SK-N-SH treated with all-trans-retinoic acid at 6 μM for 48 hours (cell line): ENCODE measurements around the gene UBE2G1.

Source experiments
- ATAC-seq: fragments of 200-7000 bp; cut with Tn5 transposase; 3 replicates; pipeline ENCODE4 v1.9.1; 2020; ENCODE audit warnings: mild to moderate bottlenecking, moderate library complexity
- BACH2 ChIP-seq: fragments of 250-450 bp; sonication (Bioruptor Pico); IDR thresholded peaks from 2 replicates; pipeline ENCODE4 v1.9.0; 2021; ENCODE audit warnings: mild to moderate bottlenecking, borderline replicate concordance
- ESRRG ChIP-seq: fragments of 250-450 bp; sonication (Bioruptor Pico); IDR thresholded peaks from 2 replicates; pipeline ENCODE4 v1.6.1; 2021; ENCODE audit warnings: mild to moderate bottlenecking
- GLIS3 ChIP-seq: fragments of 250-450 bp; sonication (Bioruptor Pico); IDR thresholded peaks from 2 replicates; pipeline ENCODE4 v1.5.0; 2020; ENCODE audit warnings: mild to moderate bottlenecking, moderate library complexity
- ISL1 ChIP-seq: fragments of 250-450 bp; sonication (Bioruptor Pico); IDR thresholded peaks from 2 replicates; pipeline ENCODE4 v2.1.2; 2022; ENCODE audit warnings: mild to moderate bottlenecking, moderate library complexity
- OSR1 ChIP-seq: fragments of 250-450 bp; sonication (Bioruptor Pico); IDR thresholded peaks from 2 replicates; pipeline ENCODE4 v1.8.0; 2022; ENCODE audit warnings: moderate library complexity, mild to moderate bottlenecking, inconsistent platforms
- PPARA ChIP-seq: fragments of 250-450 bp; sonication (Bioruptor Pico); IDR thresholded peaks from 2 replicates; pipeline ENCODE4 v1.5.0; 2020; ENCODE audit warnings: mild to moderate bottlenecking, borderline replicate concordance
- RARB ChIP-seq: fragments of 250-450 bp; sonication (Bioruptor Pico); IDR thresholded peaks from 2 replicates; pipeline ENCODE4 v1.8.0; 2021; ENCODE audit warnings: mild to moderate bottlenecking, moderate library complexity
- SNAI2 ChIP-seq: fragments of 250-450 bp; sonication (Bioruptor Pico); IDR thresholded peaks from 2 replicates; pipeline ENCODE4 v1.5.0; 2020; ENCODE audit warnings: mild to moderate bottlenecking, moderate library complexity
- ZC3H10 ChIP-seq: fragments of 250-450 bp; sonication (Bioruptor Pico); IDR thresholded peaks from 2 replicates; pipeline ENCODE4 v1.5.1; 2021; ENCODE audit warnings: mild to moderate bottlenecking, moderate library complexity
- ZFP30 ChIP-seq: fragments of 450-650 bp; formaldehyde crosslinking; IDR thresholded peaks from 2 replicates; pipeline ENCODE4 v1.5.0; 2022; ENCODE audit warnings: mild to moderate bottlenecking, moderate library complexity
- ZNF565 ChIP-seq: fragments of 450-650 bp; formaldehyde crosslinking; conservative IDR thresholded peaks from 2 replicates; pipeline ENCODE4 v1.5.0; 2020; ENCODE audit warnings: low read depth, mild to moderate bottlenecking, moderate library complexity
- ZNF70 ChIP-seq: fragments of 450-650 bp; formaldehyde crosslinking; IDR thresholded peaks from 2 replicates; pipeline ENCODE4 v1.5.0; 2020; ENCODE audit warnings: mild to moderate bottlenecking, moderate library complexity
- ZNF8 ChIP-seq: fragments of 450-650 bp; formaldehyde crosslinking; IDR thresholded peaks from 2 replicates; pipeline ENCODE4 v1.5.0; 2020; ENCODE audit warnings: mild to moderate bottlenecking, moderate library complexity
- TF ChIP-seq, protein P1 (sequence below): fragments of 250-450 bp; sonication (Bioruptor Pico); IDR thresholded peaks from 2 replicates; pipeline ENCODE4 v1.5.1; 2021; ENCODE audit warnings: mild to moderate bottlenecking, moderate library complexity
- TF ChIP-seq, protein P2 (sequence below): fragments of 250-450 bp; sonication (Bioruptor Pico); IDR thresholded peaks from 2 replicates; pipeline ENCODE4 v1.8.0; 2020; ENCODE audit warnings: mild to moderate bottlenecking, moderate library complexity, borderline replicate concordance
- TF ChIP-seq, protein P3 (sequence below): fragments of 250-450 bp; sonication (Bioruptor Pico); IDR thresholded peaks from 2 replicates; pipeline ENCODE4 v1.8.0; 2021; ENCODE audit warnings: low read depth, mild to moderate bottlenecking, moderate library complexity, borderline replicate concordance
- TF ChIP-seq, protein P4 (sequence below): fragments of 250-450 bp; sonication (Bioruptor Pico); IDR thresholded peaks from 2 replicates; pipeline ENCODE4 v1.5.1; 2020; ENCODE audit warnings: low read depth, mild to moderate bottlenecking, moderate library complexity
- TF ChIP-seq, protein P5 (sequence below): fragments of 250-450 bp; sonication (Bioruptor Pico); IDR thresholded peaks from 2 replicates; pipeline ENCODE4 v1.5.0; 2020; ENCODE audit warnings: mild to moderate bottlenecking, moderate library complexity

The UBE2G1 gene

DNA sequence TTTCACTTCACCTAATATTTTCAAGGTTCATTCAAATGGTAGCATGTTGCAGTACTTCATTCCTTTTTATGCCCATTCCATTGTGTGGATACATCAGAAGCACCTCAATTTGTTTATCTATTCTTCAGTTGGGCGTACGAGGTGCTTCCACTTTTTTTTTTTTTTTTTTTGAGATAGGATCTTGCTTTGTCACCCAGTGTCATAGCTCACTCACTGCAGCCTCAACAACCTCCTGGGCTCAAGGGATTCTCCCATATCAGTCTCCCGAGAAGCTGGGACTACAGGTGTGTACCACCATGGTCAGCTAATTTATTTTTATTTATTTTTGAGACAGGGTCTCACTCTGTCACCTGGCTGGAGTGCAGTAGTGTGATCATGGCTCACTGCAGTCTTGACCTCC, 44.7 kb upstream of the UBE2G1 start (continued):
- TF ChIP-seq, protein P1, sequence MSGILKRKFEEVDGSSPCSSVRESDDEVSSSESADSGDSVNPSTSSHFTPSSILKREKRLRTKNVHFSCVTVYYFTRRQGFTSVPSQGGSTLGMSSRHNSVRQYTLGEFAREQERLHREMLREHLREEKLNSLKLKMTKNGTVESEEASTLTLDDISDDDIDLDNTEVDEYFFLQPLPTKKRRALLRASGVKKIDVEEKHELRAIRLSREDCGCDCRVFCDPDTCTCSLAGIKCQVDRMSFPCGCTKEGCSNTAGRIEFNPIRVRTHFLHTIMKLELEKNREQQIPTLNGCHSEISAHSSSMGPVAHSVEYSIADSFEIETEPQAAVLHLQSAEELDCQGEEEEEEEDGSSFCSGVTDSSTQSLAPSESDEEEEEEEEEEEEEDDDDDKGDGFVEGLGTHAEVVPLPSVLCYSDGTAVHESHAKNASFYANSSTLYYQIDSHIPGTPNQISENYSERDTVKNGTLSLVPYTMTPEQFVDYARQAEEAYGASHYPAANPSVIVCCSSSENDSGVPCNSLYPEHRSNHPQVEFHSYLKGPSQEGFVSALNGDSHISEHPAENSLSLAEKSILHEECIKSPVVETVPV (CRISPR knock-in tag), result no peak
- TF ChIP-seq, all 23 proteins: peak for 0

DNA sequence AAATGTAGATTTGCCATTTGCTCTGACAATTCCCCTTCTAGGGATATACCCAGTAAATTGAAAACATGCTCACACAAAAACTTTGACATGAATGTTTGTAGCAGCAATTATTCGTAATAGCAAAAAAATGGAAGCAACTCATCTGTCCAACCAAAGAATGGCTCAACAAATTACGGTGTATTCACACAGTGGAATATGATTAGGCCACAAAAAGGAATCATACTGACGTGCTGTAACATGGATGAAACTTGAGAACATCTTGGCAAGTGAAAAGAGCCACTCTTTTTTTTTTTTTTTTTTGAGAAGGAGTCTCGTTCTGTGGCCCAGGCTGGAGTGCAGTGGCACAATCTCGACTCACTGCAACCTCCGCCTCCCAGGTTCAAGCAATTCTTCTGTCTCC, 43.2 kb upstream of the UBE2G1 start:
- ATAC-seq, result no peak
- TF ChIP-seq BACH2 (CRISPR knock-in tag), result no peak
- TF ChIP-seq ZNF565 (CRISPR knock-in tag), result no peak
- no peak for TF ChIP-seq ESRRG (CRISPR knock-in tag)
- TF ChIP-seq ZNF8 (CRISPR knock-in tag), result no peak
- TF ChIP-seq, protein P2, sequence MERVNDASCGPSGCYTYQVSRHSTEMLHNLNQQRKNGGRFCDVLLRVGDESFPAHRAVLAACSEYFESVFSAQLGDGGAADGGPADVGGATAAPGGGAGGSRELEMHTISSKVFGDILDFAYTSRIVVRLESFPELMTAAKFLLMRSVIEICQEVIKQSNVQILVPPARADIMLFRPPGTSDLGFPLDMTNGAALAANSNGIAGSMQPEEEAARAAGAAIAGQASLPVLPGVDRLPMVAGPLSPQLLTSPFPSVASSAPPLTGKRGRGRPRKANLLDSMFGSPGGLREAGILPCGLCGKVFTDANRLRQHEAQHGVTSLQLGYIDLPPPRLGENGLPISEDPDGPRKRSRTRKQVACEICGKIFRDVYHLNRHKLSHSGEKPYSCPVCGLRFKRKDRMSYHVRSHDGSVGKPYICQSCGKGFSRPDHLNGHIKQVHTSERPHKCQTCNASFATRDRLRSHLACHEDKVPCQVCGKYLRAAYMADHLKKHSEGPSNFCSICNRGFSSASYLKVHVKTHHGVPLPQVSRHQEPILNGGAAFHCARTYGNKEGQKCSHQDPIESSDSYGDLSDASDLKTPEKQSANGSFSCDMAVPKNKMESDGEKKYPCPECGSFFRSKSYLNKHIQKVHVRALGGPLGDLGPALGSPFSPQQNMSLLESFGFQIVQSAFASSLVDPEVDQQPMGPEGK (CRISPR knock-in tag), result no peak
- no peak for TF ChIP-seq ZNF70 (CRISPR knock-in tag)
- no peak for TF ChIP-seq ZFP30 (CRISPR knock-in tag)
- TF ChIP-seq, protein P3, sequence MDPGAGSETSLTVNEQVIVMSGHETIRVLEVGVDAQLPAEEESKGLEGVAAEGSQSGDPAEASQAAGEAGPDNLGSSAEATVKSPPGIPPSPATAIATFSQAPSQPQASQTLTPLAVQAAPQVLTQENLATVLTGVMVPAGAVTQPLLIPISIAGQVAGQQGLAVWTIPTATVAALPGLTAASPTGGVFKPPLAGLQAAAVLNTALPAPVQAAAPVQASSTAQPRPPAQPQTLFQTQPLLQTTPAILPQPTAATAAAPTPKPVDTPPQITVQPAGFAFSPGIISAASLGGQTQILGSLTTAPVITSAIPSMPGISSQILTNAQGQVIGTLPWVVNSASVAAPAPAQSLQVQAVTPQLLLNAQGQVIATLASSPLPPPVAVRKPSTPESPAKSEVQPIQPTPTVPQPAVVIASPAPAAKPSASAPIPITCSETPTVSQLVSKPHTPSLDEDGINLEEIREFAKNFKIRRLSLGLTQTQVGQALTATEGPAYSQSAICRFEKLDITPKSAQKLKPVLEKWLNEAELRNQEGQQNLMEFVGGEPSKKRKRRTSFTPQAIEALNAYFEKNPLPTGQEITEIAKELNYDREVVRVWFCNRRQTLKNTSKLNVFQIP (CRISPR knock-in tag), result no peak
- no peak for TF ChIP-seq SNAI2
- TF ChIP-seq, protein P4, sequence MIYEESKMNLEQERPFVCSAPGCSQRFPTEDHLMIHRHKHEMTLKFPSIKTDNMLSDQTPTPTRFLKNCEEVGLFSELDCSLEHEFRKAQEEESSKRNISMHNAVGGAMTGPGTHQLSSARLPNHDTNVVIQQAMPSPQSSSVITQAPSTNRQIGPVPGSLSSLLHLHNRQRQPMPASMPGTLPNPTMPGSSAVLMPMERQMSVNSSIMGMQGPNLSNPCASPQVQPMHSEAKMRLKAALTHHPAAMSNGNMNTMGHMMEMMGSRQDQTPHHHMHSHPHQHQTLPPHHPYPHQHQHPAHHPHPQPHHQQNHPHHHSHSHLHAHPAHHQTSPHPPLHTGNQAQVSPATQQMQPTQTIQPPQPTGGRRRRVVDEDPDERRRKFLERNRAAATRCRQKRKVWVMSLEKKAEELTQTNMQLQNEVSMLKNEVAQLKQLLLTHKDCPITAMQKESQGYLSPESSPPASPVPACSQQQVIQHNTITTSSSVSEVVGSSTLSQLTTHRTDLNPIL, result no peak
- no peak for TF ChIP-seq ZC3H10 (CRISPR knock-in tag)
- no peak for TF ChIP-seq GLIS3 (CRISPR knock-in tag)
- TF ChIP-seq RARB (CRISPR knock-in tag), result no peak
- no peak for TF ChIP-seq PPARA (CRISPR knock-in tag)
- TF ChIP-seq ISL1 (CRISPR knock-in tag), result no peak

DNA sequence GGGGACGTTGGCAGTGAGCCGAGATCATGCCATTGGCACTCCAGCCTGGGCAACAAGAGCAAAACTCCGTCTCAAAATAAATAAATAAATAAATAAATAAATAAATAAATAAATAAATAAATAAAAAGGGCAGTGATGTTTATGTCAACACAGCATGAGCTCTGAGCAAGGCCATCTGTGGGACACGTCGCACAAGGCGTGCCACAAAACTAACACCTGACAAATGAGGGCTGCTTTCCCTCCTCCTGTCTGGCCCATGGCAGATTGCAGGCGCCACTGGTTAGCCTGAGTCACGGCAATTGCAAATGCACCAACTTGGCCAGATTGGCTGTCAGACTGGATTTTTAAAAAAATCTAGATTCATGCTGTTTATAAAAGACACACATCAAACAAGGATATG, 41.4 kb upstream of the UBE2G1 start:
- ATAC-seq, result no peak

DNA sequence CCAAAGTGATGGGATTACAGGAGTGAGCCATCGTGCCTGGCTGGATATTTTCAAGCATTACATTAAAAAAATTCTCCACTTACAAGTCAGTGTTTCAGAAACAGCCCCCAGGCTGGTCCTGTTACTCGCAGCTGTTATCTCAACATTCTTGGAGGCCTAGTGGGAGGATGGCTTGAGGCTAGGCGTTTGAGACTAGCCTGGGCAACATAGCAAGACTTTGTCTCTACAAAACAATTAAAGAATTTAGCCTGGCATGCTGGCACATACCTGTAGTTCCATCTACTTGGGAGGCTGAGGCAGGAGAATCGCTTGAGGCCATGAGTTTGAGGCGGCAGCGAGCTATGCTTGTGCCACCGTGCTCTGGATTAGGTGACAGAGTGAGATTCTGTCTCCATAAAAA, 40.7 kb upstream of the UBE2G1 start:
- ATAC-seq, result no peak
- TF ChIP-seq RARB (CRISPR knock-in tag), result no peak
- TF ChIP-seq, protein P3 (CRISPR knock-in tag), result no peak
- no peak for TF ChIP-seq ISL1 (CRISPR knock-in tag)
- TF ChIP-seq OSR1 (CRISPR knock-in tag), result no peak
- TF ChIP-seq, protein P5, sequence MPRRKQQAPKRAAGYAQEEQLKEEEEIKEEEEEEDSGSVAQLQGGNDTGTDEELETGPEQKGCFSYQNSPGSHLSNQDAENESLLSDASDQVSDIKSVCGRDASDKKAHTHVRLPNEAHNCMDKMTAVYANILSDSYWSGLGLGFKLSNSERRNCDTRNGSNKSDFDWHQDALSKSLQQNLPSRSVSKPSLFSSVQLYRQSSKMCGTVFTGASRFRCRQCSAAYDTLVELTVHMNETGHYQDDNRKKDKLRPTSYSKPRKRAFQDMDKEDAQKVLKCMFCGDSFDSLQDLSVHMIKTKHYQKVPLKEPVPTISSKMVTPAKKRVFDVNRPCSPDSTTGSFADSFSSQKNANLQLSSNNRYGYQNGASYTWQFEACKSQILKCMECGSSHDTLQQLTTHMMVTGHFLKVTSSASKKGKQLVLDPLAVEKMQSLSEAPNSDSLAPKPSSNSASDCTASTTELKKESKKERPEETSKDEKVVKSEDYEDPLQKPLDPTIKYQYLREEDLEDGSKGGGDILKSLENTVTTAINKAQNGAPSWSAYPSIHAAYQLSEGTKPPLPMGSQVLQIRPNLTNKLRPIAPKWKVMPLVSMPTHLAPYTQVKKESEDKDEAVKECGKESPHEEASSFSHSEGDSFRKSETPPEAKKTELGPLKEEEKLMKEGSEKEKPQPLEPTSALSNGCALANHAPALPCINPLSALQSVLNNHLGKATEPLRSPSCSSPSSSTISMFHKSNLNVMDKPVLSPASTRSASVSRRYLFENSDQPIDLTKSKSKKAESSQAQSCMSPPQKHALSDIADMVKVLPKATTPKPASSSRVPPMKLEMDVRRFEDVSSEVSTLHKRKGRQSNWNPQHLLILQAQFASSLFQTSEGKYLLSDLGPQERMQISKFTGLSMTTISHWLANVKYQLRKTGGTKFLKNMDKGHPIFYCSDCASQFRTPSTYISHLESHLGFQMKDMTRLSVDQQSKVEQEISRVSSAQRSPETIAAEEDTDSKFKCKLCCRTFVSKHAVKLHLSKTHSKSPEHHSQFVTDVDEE (CRISPR knock-in tag), result no peak
- no peak for TF ChIP-seq ZNF70 (CRISPR knock-in tag)
- TF ChIP-seq ZFP30 (CRISPR knock-in tag), result no peak
- TF ChIP-seq ZNF565 (CRISPR knock-in tag), result no peak

More for the DNA sequence above, 41.4 kb upstream of the UBE2G1 start:
- TF ChIP-seq, protein P3 (CRISPR knock-in tag), result no peak
- TF ChIP-seq, protein P2 (CRISPR knock-in tag), result no peak
- no peak for TF ChIP-seq PPARA (CRISPR knock-in tag)
